GM20431 (cell line): ENCODE results near the gene UXT.
"Not testable (repeated sequence)": the region's sequence is repeated elsewhere in the genome, so short reads cannot be mapped to it uniquely, and the experiment has no call there.

Source experiments
- in situ Hi-C: fragments of 300-500 bp; cut with MseI, MboI; formaldehyde crosslinking; loops from one replicate; pipeline ENCODE4 v1.15.0; 2020; ENCODE audit warnings: low sequenced_read_pairs; ENCODE audit not compliant: unreplicated experiment

The UXT gene

GRCh38 chrX:47620303-47620685 is 38.7 kb downstream of the UXT start:
- in situ Hi-C loops, result no loop called here

GRCh38 chrX:47619486-47620302 is 39.3 kb downstream of the UXT start, which contains the start of gene SYN1:
Gene SYN1, minus strand, starts transcription at chrX:47619857. Its CDS starts 129 bp downstream, at chrX:47619728.
- in situ Hi-C loops, result no loop called here

GRCh38 chrX:47618923-47619485 is 40.0 kb downstream of the UXT start:
- in situ Hi-C loops, result no loop called here

GRCh38 chrX:47614618-47615017 is 44.4 kb downstream of the UXT start:
- in situ Hi-C loops, result no loop called here

GRCh38 chrX:47613082-47613481 is 45.9 kb downstream of the UXT start:
- in situ Hi-C loops, result no loop called here

GRCh38 chrX:47612418-47612817 is 46.6 kb downstream of the UXT start:
- in situ Hi-C loops, result no loop called here

GRCh38 chrX:47611926-47612325 is 47.1 kb downstream of the UXT start:
- in situ Hi-C loops, result no loop called here

GRCh38 chrX:47611489-47611888 is 47.5 kb downstream of the UXT start:
- in situ Hi-C loops, result no loop called here

GRCh38 chrX:47610511-47610910 is 48.5 kb downstream of the UXT start:
- in situ Hi-C loops, result no loop called here

- in situ Hi-C loops, result no loop called here
Observed at GRCh38 chrX:47608130-47608810, 50.7 kb downstream of the UXT start.

- in situ Hi-C loops, result no loop called here
Observed at GRCh38 chrX:47607091-47607490, 51.9 kb downstream of the UXT start.

GRCh38 chrX:47605024-47605423 is 54.0 kb downstream of the UXT start:
- in situ Hi-C loops, result no loop called here

GRCh38 chrX:47603125-47603524 is 55.9 kb downstream of the UXT start:
- in situ Hi-C loops, result not testable (repeated sequence)
